Keratinocyte (primary cell): ENCODE results near the gene GTPBP6. TPM values are rescaled to one million over a fixed set of nuclear protein-coding genes. Genes with fewer than 3 reads are reported as not detected.

Experiments used
- DNase-seq: peaks from one replicate; pipeline ENCODE4 v3.0.0-alpha.2; 2011; ENCODE audit warnings: low read depth, missing footprints, low spot score
- FAIRE-seq: peaks from 2 replicates; lab custom pipeline; 2011; peaks lifted over from hg19 to GRCh38; lab: Jason Lieb, UNC
- H2AFZ ChIP-seq: 2 replicates; pipeline ENCODE4 v1.6.0; 2012; ENCODE audit warnings: low read length, control low read depth, inconsistent platforms; ENCODE audit not compliant: control insufficient read depth
- H3K27ac ChIP-seq: 2 replicates; pipeline ENCODE4 v1.5.1; 2011; ENCODE audit warnings: low read length; ENCODE audit not compliant: control insufficient read depth, insufficient read depth
- H3K27me3 ChIP-seq: 3 replicates; pipeline ENCODE4 v1.6.0; 2011; ENCODE audit warnings: low read length; ENCODE audit not compliant: control insufficient read depth, insufficient read depth; ENCODE audit errors: extremely low read depth
- H3K36me3 ChIP-seq, 2 experiments: 2 replicates in 1 of 2; 3 replicates in 1 of 2; pipeline ENCODE4 v1.5.1; 2011; ENCODE audit warnings: low read length in 2 of 2, mild to moderate bottlenecking in 1 of 2; ENCODE audit not compliant: control insufficient read depth in 2 of 2, insufficient read depth in 2 of 2; ENCODE audit errors: extremely low read depth in 1 of 2
- H3K4me1 ChIP-seq: 3 replicates; pipeline ENCODE4 v1.5.1; 2011; ENCODE audit warnings: low read length; ENCODE audit not compliant: control insufficient read depth, insufficient read depth; ENCODE audit errors: extremely low read depth
- H3K4me2 ChIP-seq: 3 replicates; pipeline ENCODE4 v1.6.0; 2011; ENCODE audit warnings: low read depth, low read length; ENCODE audit not compliant: control insufficient read depth, insufficient read depth; ENCODE audit errors: extremely low read depth
- H3K4me3 ChIP-seq, 3 experiments: fragments of 200-600 bp in 1 of 3; sonication (generic) in 1 of 3; 2 replicates in 2 of 3; 3 replicates in 1 of 3; pipeline ENCODE4 v1.5.1; 2011 to 2016; ENCODE audit warnings: low read length in 3 of 3, mild to moderate bottlenecking in 3 of 3, control low read depth in 2 of 3, inconsistent platforms in 1 of 3, low read depth in 1 of 3, mixed read lengths in 1 of 3, mixed run types in 1 of 3, moderate library complexity in 1 of 3; ENCODE audit not compliant: control insufficient read depth in 2 of 3, insufficient read depth in 2 of 3; ENCODE audit errors: extremely low read depth in 1 of 3
- H3K79me2 ChIP-seq: 2 replicates; pipeline ENCODE4 v1.6.0; 2012; ENCODE audit warnings: low read length; ENCODE audit not compliant: control insufficient read depth, insufficient read depth
- H3K9ac ChIP-seq: 3 replicates; pipeline ENCODE4 v1.6.0; 2011; ENCODE audit warnings: low read length; ENCODE audit not compliant: control insufficient read depth, insufficient read depth; ENCODE audit errors: extremely low read depth
- H3K9me1 ChIP-seq: 3 replicates; pipeline ENCODE4 v1.6.0; 2011; ENCODE audit warnings: low read length; ENCODE audit not compliant: control insufficient read depth, insufficient read depth; ENCODE audit errors: extremely low read depth
- H3K9me3 ChIP-seq: 2 replicates; pipeline ENCODE4 v1.5.1; 2012; ENCODE audit warnings: low read depth, low read length; ENCODE audit not compliant: control insufficient read depth
- H4K20me1 ChIP-seq: 3 replicates; pipeline ENCODE4 v1.6.0; 2011; ENCODE audit warnings: low read length; ENCODE audit not compliant: control insufficient read depth, insufficient read depth; ENCODE audit errors: extremely low read depth
- EZH2 ChIP-seq: IDR thresholded peaks from one replicate; pipeline ENCODE4 v1.6.1; 2012; ENCODE audit warnings: inconsistent platforms, mild to moderate bottlenecking, low read length, moderate library complexity
- dilution Hi-C: fragments of 300-500 bp; cut with MboI; formaldehyde crosslinking; loops from one replicate; pipeline ENCODE4 v1.7.0; 2020; ENCODE audit warnings: low sequenced_read_pairs; ENCODE audit not compliant: extremely low pct_ligation_motif_present
- polyA plus RNA-seq, 5 experiments: library from polyadenylated mRNA; depleted of rRNA in 3 of 5; stranded (reverse) in 3 of 5; stranded (forward) in 1 of 5; unstranded in 1 of 5; fragments of >200 nt; gene quantifications; 1 replicate in 1 of 5; 2 replicates in 3 of 5; 3 replicates in 1 of 5; pipeline versions ENCODE4 v1.2.1 to v1.2.3, GENCODE V29; 2011 to 2012; ENCODE audit warnings: missing spikeins in 2 of 5, low read depth in 1 of 5, low replicate concordance in 1 of 5
- TF ChIP-seq, protein P1 (sequence below), 3 experiments: IDR thresholded peaks in 1 of 3; conservative IDR thresholded peaks in 1 of 3; optimal IDR thresholded peaks in 1 of 3; 2 replicates in 2 of 3; 3 replicates in 1 of 3; pipeline versions ENCODE3 to v1.5.1; 2011; ENCODE audit warnings: low read length in 3 of 3, mild to moderate bottlenecking in 3 of 3, moderate library complexity in 2 of 3, control low read depth in 1 of 3, inconsistent platforms in 1 of 3; ENCODE audit not compliant: insufficient read depth in 2 of 3; ENCODE audit errors: extremely low read depth in 1 of 3

GTPBP6 gene
- polyA plus RNA-seq, 1 donor (not counting 4 experiments of a cell fraction or from before 2014, with no cell fraction given) = 16.7 TPM

DNA sequence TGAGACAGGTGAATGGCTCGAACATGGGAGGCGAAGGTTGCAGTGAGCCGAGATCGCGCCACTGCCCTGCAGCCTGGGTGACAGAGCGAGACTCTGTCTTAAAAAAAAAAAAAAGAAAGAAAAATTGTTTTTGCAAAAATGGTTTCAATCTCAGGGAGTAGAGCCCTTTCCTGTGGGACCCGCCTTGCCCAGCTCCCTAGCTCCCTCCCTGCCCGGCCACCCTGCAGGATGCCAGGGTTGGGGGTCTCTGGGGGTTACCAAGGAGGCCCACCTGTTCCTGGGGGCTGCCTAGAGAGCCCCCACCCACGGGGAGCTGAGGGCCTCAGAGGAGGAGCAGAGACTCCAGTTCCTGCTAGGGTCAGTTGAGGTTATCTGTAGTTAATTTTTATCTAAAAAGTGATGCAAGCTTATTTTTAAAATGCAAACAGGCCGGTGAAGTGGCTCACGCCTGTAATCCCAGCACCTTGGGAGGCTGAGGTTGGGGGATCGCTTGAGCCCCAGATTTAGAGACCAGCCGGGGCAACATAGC lies 56.2 kb downstream of the GTPBP6 start:
- Histone ChIP-seq H3K4me3 (no peak overlapping the region), H3K9me1 (no peaks in the 10 kb centered on the region), H3K4me2 (no peak overlapping the region), H3K9ac (no peak overlapping the region), H3K36me3 (no peaks in the 10 kb centered on the region), H4K20me1 (no peaks in the 10 kb centered on the region), H2AFZ (no peak overlapping the region), H3K4me1 (peaks cover 12% of the 10 kb centered on the region), H3K79me2 (no peaks in the 10 kb centered on the region), H3K9me3 (peaks cover 3% of the 10 kb centered on the region), H3K27ac (no peak overlapping the region), H3K27me3 (no peaks in the 10 kb centered on the region)
- dilution Hi-C loops = no loop called here
- FAIRE-seq = no peak
- no peak for DNase-seq
- TF ChIP-seq, protein P1, sequence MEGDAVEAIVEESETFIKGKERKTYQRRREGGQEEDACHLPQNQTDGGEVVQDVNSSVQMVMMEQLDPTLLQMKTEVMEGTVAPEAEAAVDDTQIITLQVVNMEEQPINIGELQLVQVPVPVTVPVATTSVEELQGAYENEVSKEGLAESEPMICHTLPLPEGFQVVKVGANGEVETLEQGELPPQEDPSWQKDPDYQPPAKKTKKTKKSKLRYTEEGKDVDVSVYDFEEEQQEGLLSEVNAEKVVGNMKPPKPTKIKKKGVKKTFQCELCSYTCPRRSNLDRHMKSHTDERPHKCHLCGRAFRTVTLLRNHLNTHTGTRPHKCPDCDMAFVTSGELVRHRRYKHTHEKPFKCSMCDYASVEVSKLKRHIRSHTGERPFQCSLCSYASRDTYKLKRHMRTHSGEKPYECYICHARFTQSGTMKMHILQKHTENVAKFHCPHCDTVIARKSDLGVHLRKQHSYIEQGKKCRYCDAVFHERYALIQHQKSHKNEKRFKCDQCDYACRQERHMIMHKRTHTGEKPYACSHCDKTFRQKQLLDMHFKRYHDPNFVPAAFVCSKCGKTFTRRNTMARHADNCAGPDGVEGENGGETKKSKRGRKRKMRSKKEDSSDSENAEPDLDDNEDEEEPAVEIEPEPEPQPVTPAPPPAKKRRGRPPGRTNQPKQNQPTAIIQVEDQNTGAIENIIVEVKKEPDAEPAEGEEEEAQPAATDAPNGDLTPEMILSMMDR (optimal IDR thresholded peaks at IDR 0.05 in 1 of 3, IDR thresholded peaks at IDR 0.05 in 1 of 3, conservative IDR thresholded peaks at IDR 0.05 in 1 of 3; ENCODE audit: extremely low read depth in 1 of 3, insufficient read depth in 2 of 3, low read length in 3 of 3) = no peak
- TF ChIP-seq EZH2 = no peak

DNA sequence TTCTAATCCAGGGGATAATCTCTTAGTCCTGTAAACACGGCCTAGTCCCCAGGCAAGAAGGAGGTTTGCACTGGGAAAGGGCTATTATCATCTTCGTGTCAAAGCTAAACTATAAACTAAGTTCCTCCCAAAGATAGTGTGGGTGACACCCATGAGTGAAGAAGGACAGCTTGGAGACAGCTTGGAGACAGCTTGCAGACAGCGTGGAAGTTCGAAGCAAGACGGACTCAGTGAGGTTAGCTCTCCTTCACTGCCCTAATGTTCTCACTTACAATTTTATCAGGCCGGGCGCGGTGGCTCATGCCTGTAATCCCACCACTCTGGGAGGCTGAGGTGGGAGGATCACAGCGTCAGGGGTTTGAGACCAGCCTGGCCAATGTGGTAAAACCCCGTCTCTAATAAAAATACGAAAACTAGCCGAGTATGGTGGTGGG lies 56.7 kb downstream of the GTPBP6 start:
- DNase-seq (no peak), FAIRE-seq (no peak)
- peak overlapping the region; percentile 69 for H3K4me2 ChIP-seq
- no peaks in the 10 kb centered on the region for H3K27me3 ChIP-seq
- no peak overlapping the region for H3K27ac ChIP-seq
- H3K36me3 ChIP-seq = no peaks in the 10 kb centered on the region
- H2AFZ ChIP-seq = peak overlapping the region; percentile 84
- no peaks in the 10 kb centered on the region for H4K20me1 ChIP-seq
- TF ChIP-seq, protein P1 (optimal IDR thresholded peaks at IDR 0.05 in 1 of 3, IDR thresholded peaks at IDR 0.05 in 1 of 3, conservative IDR thresholded peaks at IDR 0.05 in 1 of 3; ENCODE audit: extremely low read depth in 1 of 3, insufficient read depth in 2 of 3, low read length in 3 of 3) = no peak
- no peak for TF ChIP-seq EZH2
- peaks cover 12% of the 10 kb centered on the region for H3K4me1 ChIP-seq
- no peak overlapping the region for H3K9ac ChIP-seq
- H3K4me3 ChIP-seq = peak overlapping the region in 1 of 3 experiments; percentile 57
- no peaks in the 10 kb centered on the region for H3K79me2 ChIP-seq
- H3K9me1 ChIP-seq = no peaks in the 10 kb centered on the region
- H3K9me3 ChIP-seq = peaks cover 3% of the 10 kb centered on the region
- dilution Hi-C loops = no loop called here
